ENCODE measurements around the gene STK11.
A peak's percentile ranks its signal among the peaks of the same experiment; 100 is the strongest.

The STK11 gene

DNA sequence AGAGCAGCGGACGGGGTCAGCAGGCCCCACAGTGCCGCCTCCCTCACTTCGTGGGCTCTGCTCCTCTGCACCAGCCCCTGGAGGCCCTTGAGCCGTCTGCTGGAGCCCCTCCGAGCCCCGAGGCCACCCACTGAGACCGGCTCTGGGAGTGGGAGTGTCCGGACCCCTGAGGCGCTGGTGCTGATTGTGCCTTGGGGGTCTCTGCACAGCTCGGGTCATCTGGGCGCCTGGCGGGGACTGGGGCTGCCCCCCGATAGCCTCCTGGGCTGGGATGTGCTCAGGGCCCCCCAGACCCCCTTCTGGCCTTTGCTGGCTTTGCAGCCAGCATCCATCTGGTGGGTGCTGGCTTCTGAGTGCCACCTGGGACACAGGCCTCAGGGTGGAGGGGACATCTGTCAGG, 16.8 kb downstream of the STK11 start:
- Histone ChIP-seq H3K9me3 (replicated peaks; ENCODE audit: insufficient read depth, low read length) (no peaks in the 10 kb centered on the region), H3K9me2 (replicated peaks; ENCODE audit: insufficient read depth, low read length) (no peaks in the 10 kb centered on the region), H3K4me3 (ENCODE audit: low read length) (no peak overlapping the region), H4K20me1 (ENCODE audit: insufficient read depth, low read length) (no peaks in the 10 kb centered on the region), H2AFZ (ENCODE audit: low read length) (no peak overlapping the region), H3F3A (ENCODE audit: insufficient read depth, low read length) (no peaks in the 10 kb centered on the region), H3K4me2 (ENCODE audit: low read depth, low read length) (no peak overlapping the region), H3K27ac (ENCODE audit: low read length) (no peak overlapping the region), H3K27me3 (replicated peaks; ENCODE audit: insufficient read depth, low read length) (no peaks in the 10 kb centered on the region), H3K4me1 (ENCODE audit: low read length) (no peaks in the 10 kb centered on the region), H3K9ac (ENCODE audit: low read length) (no peak overlapping the region), H3K36me3 (replicated peaks; ENCODE audit: insufficient read depth, low read length) (no peaks in the 10 kb centered on the region), H3K79me2 (ENCODE audit: low read length) (peaks cover 16% of the 10 kb centered on the region; the same call in 1 of the 2 replicates)
- no peak for TF ChIP-seq EZH2phosphoT487 (IDR thresholded peaks at IDR 0.05; ENCODE audit: low read length)
- TF ChIP-seq, protein P1, sequence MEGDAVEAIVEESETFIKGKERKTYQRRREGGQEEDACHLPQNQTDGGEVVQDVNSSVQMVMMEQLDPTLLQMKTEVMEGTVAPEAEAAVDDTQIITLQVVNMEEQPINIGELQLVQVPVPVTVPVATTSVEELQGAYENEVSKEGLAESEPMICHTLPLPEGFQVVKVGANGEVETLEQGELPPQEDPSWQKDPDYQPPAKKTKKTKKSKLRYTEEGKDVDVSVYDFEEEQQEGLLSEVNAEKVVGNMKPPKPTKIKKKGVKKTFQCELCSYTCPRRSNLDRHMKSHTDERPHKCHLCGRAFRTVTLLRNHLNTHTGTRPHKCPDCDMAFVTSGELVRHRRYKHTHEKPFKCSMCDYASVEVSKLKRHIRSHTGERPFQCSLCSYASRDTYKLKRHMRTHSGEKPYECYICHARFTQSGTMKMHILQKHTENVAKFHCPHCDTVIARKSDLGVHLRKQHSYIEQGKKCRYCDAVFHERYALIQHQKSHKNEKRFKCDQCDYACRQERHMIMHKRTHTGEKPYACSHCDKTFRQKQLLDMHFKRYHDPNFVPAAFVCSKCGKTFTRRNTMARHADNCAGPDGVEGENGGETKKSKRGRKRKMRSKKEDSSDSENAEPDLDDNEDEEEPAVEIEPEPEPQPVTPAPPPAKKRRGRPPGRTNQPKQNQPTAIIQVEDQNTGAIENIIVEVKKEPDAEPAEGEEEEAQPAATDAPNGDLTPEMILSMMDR (IDR thresholded peaks at IDR 0.05; ENCODE audit: low read length), result peak; percentile 3; the same call in 1 of the 2 replicates
- no peak for DNase-seq

DNA sequence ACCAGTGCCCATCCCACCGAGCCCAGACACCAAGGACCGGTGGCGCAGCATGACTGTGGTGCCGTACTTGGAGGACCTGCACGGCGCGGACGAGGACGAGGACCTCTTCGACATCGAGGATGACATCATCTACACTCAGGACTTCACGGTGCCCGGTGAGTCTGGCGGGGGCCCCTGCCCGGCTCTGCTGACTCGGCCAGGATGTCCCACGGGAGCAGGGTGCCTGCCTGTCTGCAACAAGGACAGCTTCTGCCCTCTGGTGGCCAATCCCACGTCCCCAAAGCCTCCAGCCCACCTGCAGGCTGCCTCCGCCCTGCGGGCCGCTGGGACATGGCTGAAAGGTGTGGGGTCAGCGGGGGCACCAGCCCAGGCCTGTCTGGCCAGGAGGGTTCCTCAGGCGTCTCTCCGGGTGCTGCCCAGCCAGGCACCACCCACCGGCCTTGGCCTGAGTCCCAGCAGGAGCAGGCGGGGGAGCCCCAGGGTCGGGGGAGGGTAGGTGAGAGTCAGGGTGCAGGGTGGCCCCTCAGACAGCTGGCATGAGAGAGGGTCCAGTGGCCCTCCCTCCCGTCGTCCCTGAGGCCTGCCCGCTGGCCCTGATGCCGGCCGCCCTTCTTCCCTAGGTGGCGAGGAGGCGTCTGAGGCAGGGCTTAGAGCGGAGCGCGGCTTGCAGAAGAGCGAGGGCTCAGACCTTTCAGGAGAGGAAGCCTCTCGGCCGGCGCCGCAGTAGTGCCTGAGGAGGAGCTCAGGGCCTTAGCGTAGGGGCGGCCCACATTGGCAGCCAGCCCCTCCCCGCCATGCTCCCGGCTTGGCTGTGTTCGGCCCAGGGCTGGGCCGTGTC, 17.7 kb downstream of the STK11 start:
- Histone ChIP-seq H3K27me3 (replicated peaks; ENCODE audit: insufficient read depth, low read length) (no peaks in the 10 kb centered on the region), H2AFZ (ENCODE audit: low read length) (no peak overlapping the region), H3K4me1 (ENCODE audit: low read length) (no peaks in the 10 kb centered on the region), H3K4me3 (ENCODE audit: low read length) (no peak overlapping the region), H3K36me3 (replicated peaks; ENCODE audit: insufficient read depth, low read length) (no peaks in the 10 kb centered on the region), H3K27ac (ENCODE audit: low read length) (no peak overlapping the region), H3F3A (ENCODE audit: insufficient read depth, low read length) (no peaks in the 10 kb centered on the region), H3K9me3 (replicated peaks; ENCODE audit: insufficient read depth, low read length) (no peaks in the 10 kb centered on the region), H4K20me1 (ENCODE audit: insufficient read depth, low read length) (no peaks in the 10 kb centered on the region), H3K9me2 (replicated peaks; ENCODE audit: insufficient read depth, low read length) (no peaks in the 10 kb centered on the region), H3K4me2 (ENCODE audit: low read depth, low read length) (no peak overlapping the region), H3K9ac (ENCODE audit: low read length) (no peak overlapping the region), H3K79me2 (ENCODE audit: low read length) (peaks cover 7% of the 10 kb centered on the region; the same call in 1 of the 2 replicates)
- DNase-seq, result no peak
- TF ChIP-seq EZH2 (optimal IDR thresholded peaks at IDR 0.05; ENCODE audit: low read depth, low read length), result no peak
- TF ChIP-seq, protein P1 (IDR thresholded peaks at IDR 0.05; ENCODE audit: low read length), result peak; percentile 43

DNA sequence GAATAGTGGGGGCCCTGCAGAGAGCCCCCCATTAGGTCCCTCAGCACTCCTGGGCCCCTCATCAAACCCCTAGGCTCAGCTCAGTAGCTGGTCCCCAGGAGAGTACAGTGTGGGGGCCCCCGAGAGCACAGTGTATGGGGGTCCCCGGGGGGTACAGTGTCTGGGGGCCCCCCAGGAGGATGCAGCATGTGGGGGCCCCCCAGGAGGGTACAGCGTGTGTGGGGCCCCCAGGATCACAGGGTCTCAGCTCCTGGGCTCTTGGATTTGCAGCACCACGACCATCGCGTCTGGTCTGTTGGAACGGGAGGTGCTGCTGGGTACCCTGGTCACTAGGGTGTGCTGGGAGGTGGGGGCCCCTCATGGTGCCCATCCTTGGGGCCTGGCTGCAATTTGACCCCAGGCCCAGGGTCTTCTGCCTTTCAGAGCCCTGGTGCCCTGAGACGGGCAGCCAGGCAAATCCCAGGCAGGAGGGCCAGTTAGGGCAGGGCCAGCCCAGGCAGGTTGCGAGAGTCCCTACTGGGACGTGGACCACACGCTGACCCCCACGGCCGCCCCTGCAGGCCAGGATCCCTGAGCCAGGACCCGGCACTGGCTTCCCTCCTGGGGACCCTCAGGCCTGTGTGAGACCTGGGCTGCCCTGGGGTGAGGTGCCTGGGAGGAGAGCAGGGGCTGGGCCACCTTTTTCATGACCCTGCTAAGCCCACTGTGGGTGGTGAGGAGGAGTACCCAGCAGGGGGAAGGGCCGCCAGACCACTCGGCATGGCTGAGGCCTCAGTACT, 18.7 kb downstream of the STK11 start:
- Histone ChIP-seq H3K9me3 (replicated peaks; ENCODE audit: insufficient read depth, low read length) (no peaks in the 10 kb centered on the region), H3K4me1 (ENCODE audit: low read length) (no peaks in the 10 kb centered on the region), H3K4me3 (ENCODE audit: low read length) (no peak overlapping the region), H3F3A (ENCODE audit: insufficient read depth, low read length) (no peaks in the 10 kb centered on the region), H4K20me1 (ENCODE audit: insufficient read depth, low read length) (no peaks in the 10 kb centered on the region), H3K9ac (ENCODE audit: low read length) (no peak overlapping the region), H3K9me2 (replicated peaks; ENCODE audit: insufficient read depth, low read length) (no peaks in the 10 kb centered on the region), H3K27ac (ENCODE audit: low read length) (no peak overlapping the region), H2AFZ (ENCODE audit: low read length) (no peak overlapping the region), H3K27me3 (replicated peaks; ENCODE audit: insufficient read depth, low read length) (no peaks in the 10 kb centered on the region), H3K36me3 (replicated peaks; ENCODE audit: insufficient read depth, low read length) (no peaks in the 10 kb centered on the region), H3K79me2 (ENCODE audit: low read length) (no peaks in the 10 kb centered on the region), H3K4me2 (ENCODE audit: low read depth, low read length) (no peak overlapping the region)
- TF ChIP-seq, protein P1 (IDR thresholded peaks at IDR 0.05; ENCODE audit: low read length), result no peak
- no peak for TF ChIP-seq EZH2 (optimal IDR thresholded peaks at IDR 0.05; ENCODE audit: low read depth, low read length)
- no peak for TF ChIP-seq EZH2phosphoT487 (IDR thresholded peaks at IDR 0.05; ENCODE audit: low read length)
- no peak for DNase-seq

Measured in MM.1S (cell line).